ENCODE data around the gene TMEM151B. TPM values are rescaled to one million over a fixed set of nuclear protein-coding genes. Genes with fewer than 3 reads are reported as not detected.

TMEM151B gene
- total and polyA plus RNA-seq, 2 of the 13 experiments (the other 11 are each of a cell fraction or from before 2014, with no cell fraction given) = not detected

DNA sequence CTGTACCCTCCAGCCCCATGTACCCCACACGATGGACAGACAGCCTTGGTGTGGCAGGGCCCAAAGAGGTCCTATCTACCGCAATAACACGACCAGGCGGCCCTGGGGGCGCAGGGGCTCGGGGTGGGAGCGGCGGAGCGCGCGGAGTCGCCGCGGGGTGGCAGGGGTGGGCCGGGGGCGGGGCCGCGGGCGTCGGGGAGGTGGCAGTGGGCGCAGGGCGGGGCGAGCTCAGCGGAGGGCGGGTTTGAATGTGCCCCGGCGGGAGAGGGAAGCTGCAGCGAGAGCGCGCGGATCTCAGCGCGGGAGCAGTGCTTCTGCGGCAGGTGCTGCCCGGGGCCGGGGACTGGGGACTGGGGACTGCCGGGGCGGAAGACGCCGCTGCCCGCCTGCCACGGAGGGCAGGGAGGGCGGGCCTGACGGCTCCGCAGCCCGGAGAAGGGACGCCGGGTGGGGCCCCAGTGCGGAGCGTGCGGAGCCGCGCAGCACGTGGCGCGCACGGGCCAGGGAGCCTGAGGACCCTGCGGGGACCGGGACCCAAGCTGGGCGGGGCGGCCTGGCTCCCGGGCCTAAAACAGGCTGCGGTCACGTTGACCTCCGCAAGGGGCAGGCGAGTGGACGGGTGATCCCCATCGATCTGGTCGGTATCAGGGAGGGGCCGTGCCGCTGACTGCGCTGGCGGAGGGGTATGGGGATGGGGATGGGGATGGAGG lies 46.8 kb upstream of the TMEM151B start, which contains the start of gene SLC29A1 (continued):
- TF ChIP-seq, protein P1, sequence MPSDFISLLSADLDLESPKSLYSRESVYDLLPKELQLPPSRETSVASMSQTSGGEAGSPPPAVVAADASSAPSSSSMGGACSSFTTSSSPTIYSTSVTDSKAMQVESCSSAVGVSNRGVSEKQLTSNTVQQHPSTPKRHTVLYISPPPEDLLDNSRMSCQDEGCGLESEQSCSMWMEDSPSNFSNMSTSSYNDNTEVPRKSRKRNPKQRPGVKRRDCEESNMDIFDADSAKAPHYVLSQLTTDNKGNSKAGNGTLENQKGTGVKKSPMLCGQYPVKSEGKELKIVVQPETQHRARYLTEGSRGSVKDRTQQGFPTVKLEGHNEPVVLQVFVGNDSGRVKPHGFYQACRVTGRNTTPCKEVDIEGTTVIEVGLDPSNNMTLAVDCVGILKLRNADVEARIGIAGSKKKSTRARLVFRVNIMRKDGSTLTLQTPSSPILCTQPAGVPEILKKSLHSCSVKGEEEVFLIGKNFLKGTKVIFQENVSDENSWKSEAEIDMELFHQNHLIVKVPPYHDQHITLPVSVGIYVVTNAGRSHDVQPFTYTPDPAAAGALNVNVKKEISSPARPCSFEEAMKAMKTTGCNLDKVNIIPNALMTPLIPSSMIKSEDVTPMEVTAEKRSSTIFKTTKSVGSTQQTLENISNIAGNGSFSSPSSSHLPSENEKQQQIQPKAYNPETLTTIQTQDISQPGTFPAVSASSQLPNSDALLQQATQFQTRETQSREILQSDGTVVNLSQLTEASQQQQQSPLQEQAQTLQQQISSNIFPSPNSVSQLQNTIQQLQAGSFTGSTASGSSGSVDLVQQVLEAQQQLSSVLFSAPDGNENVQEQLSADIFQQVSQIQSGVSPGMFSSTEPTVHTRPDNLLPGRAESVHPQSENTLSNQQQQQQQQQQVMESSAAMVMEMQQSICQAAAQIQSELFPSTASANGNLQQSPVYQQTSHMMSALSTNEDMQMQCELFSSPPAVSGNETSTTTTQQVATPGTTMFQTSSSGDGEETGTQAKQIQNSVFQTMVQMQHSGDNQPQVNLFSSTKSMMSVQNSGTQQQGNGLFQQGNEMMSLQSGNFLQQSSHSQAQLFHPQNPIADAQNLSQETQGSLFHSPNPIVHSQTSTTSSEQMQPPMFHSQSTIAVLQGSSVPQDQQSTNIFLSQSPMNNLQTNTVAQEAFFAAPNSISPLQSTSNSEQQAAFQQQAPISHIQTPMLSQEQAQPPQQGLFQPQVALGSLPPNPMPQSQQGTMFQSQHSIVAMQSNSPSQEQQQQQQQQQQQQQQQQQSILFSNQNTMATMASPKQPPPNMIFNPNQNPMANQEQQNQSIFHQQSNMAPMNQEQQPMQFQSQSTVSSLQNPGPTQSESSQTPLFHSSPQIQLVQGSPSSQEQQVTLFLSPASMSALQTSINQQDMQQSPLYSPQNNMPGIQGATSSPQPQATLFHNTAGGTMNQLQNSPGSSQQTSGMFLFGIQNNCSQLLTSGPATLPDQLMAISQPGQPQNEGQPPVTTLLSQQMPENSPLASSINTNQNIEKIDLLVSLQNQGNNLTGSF (CRISPR knock-in tag; IDR thresholded peaks at IDR 0.05) = peak; percentile 86
- TF ChIP-seq HDAC1 (CRISPR knock-in tag; IDR thresholded peaks at IDR 0.05) = peak; percentile 73
- TF ChIP-seq, protein P2, sequence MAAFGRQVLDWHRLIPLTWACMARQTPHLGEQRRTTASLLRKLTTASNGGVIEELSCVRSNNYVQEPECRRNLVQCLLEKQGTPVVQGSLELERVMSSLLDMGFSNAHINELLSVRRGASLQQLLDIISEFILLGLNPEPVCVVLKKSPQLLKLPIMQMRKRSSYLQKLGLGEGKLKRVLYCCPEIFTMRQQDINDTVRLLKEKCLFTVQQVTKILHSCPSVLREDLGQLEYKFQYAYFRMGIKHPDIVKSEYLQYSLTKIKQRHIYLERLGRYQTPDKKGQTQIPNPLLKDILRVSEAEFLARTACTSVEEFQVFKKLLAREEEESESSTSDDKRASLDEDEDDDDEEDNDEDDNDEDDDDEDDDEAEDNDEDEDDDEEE (CRISPR knock-in tag; IDR thresholded peaks at IDR 0.05) = peak; percentile 86; the same call in 1 of the 2 replicates
- no peak for TF ChIP-seq XBP1 (CRISPR knock-in tag; IDR thresholded peaks at IDR 0.05)
- no peak for TF ChIP-seq GATA4 (IDR thresholded peaks at IDR 0.05; ENCODE audit: borderline replicate concordance, low read depth)
- no peak for TF ChIP-seq ZNF816 (CRISPR knock-in tag; IDR thresholded peaks at IDR 0.05; ENCODE audit: borderline replicate concordance)
- TF ChIP-seq ELF4 (CRISPR knock-in tag; IDR thresholded peaks at IDR 0.05; ENCODE audit: borderline replicate concordance) = no peak
- no peak for TF ChIP-seq ATRX (CRISPR knock-in tag; IDR thresholded peaks at IDR 0.05; ENCODE audit: borderline replicate concordance)
- TF ChIP-seq TBL1XR1 (IDR thresholded peaks at IDR 0.05; ENCODE audit: borderline replicate concordance, low read length, partially characterized antibody) = no peak
- TF ChIP-seq, protein P3, sequence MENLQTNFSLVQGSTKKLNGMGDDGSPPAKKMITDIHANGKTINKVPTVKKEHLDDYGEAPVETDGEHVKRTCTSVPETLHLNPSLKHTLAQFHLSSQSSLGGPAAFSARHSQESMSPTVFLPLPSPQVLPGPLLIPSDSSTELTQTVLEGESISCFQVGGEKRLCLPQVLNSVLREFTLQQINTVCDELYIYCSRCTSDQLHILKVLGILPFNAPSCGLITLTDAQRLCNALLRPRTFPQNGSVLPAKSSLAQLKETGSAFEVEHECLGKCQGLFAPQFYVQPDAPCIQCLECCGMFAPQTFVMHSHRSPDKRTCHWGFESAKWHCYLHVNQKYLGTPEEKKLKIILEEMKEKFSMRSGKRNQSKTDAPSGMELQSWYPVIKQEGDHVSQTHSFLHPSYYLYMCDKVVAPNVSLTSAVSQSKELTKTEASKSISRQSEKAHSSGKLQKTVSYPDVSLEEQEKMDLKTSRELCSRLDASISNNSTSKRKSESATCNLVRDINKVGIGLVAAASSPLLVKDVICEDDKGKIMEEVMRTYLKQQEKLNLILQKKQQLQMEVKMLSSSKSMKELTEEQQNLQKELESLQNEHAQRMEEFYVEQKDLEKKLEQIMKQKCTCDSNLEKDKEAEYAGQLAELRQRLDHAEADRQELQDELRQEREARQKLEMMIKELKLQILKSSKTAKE (CRISPR knock-in tag; IDR thresholded peaks at IDR 0.05; ENCODE audit: borderline replicate concordance) = peak; percentile 52; the same call in 1 of the 2 replicates
- TF ChIP-seq, protein P4, sequence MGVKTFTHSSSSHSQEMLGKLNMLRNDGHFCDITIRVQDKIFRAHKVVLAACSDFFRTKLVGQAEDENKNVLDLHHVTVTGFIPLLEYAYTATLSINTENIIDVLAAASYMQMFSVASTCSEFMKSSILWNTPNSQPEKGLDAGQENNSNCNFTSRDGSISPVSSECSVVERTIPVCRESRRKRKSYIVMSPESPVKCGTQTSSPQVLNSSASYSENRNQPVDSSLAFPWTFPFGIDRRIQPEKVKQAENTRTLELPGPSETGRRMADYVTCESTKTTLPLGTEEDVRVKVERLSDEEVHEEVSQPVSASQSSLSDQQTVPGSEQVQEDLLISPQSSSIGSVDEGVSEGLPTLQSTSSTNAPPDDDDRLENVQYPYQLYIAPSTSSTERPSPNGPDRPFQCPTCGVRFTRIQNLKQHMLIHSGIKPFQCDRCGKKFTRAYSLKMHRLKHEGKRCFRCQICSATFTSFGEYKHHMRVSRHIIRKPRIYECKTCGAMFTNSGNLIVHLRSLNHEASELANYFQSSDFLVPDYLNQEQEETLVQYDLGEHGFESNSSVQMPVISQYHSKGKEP (CRISPR knock-in tag; IDR thresholded peaks at IDR 0.05) = no peak
- no peak for TF ChIP-seq ZNF577 (CRISPR knock-in tag; IDR thresholded peaks at IDR 0.05; ENCODE audit: borderline replicate concordance, low read depth)
- TF ChIP-seq, protein P5, sequence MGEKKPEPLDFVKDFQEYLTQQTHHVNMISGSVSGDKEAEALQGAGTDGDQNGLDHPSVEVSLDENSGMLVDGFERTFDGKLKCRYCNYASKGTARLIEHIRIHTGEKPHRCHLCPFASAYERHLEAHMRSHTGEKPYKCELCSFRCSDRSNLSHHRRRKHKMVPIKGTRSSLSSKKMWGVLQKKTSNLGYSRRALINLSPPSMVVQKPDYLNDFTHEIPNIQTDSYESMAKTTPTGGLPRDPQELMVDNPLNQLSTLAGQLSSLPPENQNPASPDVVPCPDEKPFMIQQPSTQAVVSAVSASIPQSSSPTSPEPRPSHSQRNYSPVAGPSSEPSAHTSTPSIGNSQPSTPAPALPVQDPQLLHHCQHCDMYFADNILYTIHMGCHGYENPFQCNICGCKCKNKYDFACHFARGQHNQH (CRISPR knock-in tag; IDR thresholded peaks at IDR 0.05) = 0 out of 2 replicates have a peak, but pooled peaks have one; percentile 35

All from HepG2 (cell line).